Right cardiac atrium (tissue), 5 donors: ENCODE results near the gene ANO4. TPM values are rescaled to one million over a fixed set of nuclear protein-coding genes. Genes with fewer than 3 reads are reported as not detected.

Experiments
- ATAC-seq, 2 donors: fragments of 200-7000 bp; cut with Tn5 transposase; one replicate each; pipeline versions ENCODE4 v1.8.0 to v1.9.1; 2020; ENCODE audit warnings: moderate library complexity in 2 of 2, mild to moderate bottlenecking in 1 of 2
- DNase-seq, 3 donors: peaks; one replicate each; pipeline ENCODE4 v3.0.0-alpha.2; 2020
- H3K27ac ChIP-seq: one replicate; pipeline ENCODE4 v1.5.1; 2013; ENCODE audit warnings: mild to moderate bottlenecking, low read length, control low read depth, moderate library complexity
- H3K27me3 ChIP-seq: one replicate; pipeline ENCODE4 v1.6.1; 2013; ENCODE audit not compliant: control insufficient read depth, insufficient read depth
- H3K4me1 ChIP-seq: one replicate; pipeline ENCODE4 v1.6.1; 2013; ENCODE audit warnings: low read length; ENCODE audit not compliant: control insufficient read depth, insufficient read depth
- H3K4me3 ChIP-seq: one replicate; pipeline ENCODE4 v1.5.1; 2013; ENCODE audit warnings: low read length, control low read depth
- H3K9me3 ChIP-seq: one replicate; pipeline ENCODE4 v1.6.1; 2013; ENCODE audit warnings: low read length; ENCODE audit not compliant: control insufficient read depth
- WGBS: extraction: QIAGEN DNeasy Blood & Tissue Kit; methylation state at CpG from one replicate; pipeline ENCODE4 v1.1.7; 2013; 5-methylcytosine and 5-hydroxymethylcytosine counted together
- intact Hi-C, 4 donors: fragments of 100-400 bp; cut with DNase I; formaldehyde crosslinking; loops; one replicate each; pipeline versions ENCODE4 v1.11.0 to v1.14.0; 2022 to 2023
- polyA plus RNA-seq: library from polyadenylated mRNA; stranded (reverse); fragments of 200-250 nt; gene quantifications from one replicate; pipeline ENCODE4 v1.2.3, GENCODE V29; 2013
- total RNA-seq, 4 donors: library from RNA; stranded (reverse); fragmentation: NEBNext Ultra II Directional; extraction: Animal tissue kit (Norgen Biotek cat#: 25700); gene quantifications; one replicate each; pipeline ENCODE4 v1.2.1, GENCODE V29; 2021
- donor health status: healthy with polysubstance abuse.
- donor health status: DM: no; HTN: yes; CAD: no.
- donor health status: DM: no; HTN: no; CAD: no.
- donor health status: DM: no; HTN: yes; CAD: no; lungs with severe emphysema.
- donor health status: DM: yes; HTN: yes; CAD: no.

ANO4 gene
- total and polyA plus RNA-seq, 5 donors, result 0.23 to 0.89 (median 0.29) TPM; not detected in 1

DNA sequence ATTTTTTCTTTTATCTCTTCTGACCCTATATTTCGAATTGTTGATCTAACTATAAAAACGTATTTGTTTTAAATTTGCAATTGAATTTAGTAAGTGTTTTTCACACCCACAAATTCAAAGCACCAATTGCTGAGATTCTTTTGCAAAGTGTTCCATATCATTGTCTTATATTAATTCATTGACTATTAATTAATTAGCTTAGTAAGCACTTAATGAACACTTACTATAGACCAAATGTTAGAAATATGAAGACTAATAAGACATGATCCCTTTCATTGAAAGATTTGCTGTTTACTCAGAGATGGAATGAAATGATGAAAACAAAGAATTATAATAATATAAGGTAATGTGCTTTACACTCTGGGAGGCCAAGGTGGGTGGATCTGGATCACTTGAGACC lies 14.2 kb downstream of the ANO4 start:
- whole genome bisulfite sequencing, result 83% methylated on average over 2 of the region's 2 CpGs
- Histone ChIP-seq H3K4me3 (no peak overlapping the region), H3K27me3 (no peaks in the 10 kb centered on the region), H3K27ac (no peak overlapping the region), H3K9me3 (no peaks in the 10 kb centered on the region), H3K4me1 (no peaks in the 10 kb centered on the region)
- ATAC-seq (no peak), DNase-seq (no peak)
- intact Hi-C loops, result no loop called here

DNA sequence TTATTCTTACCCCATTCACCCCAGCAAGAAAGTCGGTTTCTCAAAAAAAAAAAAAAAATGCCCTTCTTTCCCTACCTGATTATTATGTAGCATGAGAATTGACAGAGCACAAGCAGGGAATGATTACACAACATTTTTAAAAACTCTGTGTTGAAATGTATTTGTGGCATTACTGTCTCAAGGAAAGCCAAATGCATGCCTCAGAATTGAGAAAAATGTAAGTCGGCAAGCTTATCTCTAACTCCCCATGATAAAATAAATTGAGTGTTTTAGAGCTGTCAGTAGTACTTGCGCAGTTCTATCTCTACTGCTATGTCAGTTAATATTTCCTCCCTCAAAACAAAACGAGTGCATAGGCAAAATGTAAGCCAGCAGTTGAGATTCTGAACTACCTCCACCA lies 25.7 kb downstream of the ANO4 start:
- Histone ChIP-seq H3K4me1 (no peaks in the 10 kb centered on the region), H3K4me3 (no peak overlapping the region), H3K27me3 (no peaks in the 10 kb centered on the region), H3K27ac (no peak overlapping the region), H3K9me3 (no peaks in the 10 kb centered on the region)
- 36% methylated on average over 4 of the region's 4 CpGs for WGBS
- intact Hi-C loops, result no loop called here
- ATAC-seq, result no peak
- DNase-seq, result no peak

DNA sequence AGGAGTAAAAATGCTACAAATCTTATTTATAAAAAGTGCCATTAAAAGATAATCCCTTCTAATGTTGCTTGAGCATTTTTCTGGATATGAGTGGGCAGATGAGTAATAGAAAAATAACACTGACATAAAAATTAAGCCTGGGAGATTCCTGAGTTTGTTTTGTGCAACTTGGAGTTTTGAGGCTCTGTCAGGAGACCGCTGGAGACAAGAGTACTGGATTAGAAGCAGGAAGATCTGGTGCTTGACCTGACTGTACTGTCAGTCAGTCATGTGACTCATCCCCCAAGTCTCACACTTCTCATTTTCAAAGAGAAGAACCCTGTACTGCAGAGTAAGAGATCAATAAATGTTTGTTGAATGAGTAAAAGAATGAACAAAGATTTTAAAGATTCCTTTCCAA lies 29.4 kb downstream of the ANO4 start:
- H3K4me3 ChIP-seq, result no peak overlapping the region
- no peaks in the 10 kb centered on the region for H3K27me3 ChIP-seq
- 43% methylated on average over 1 of the region's 1 CpG for WGBS
- intact Hi-C loops, result no loop called here
- no peak overlapping the region for H3K27ac ChIP-seq
- no peaks in the 10 kb centered on the region for H3K4me1 ChIP-seq
- no peaks in the 10 kb centered on the region for H3K9me3 ChIP-seq
- ATAC-seq, result no peak
- DNase-seq, result no peak

DNA sequence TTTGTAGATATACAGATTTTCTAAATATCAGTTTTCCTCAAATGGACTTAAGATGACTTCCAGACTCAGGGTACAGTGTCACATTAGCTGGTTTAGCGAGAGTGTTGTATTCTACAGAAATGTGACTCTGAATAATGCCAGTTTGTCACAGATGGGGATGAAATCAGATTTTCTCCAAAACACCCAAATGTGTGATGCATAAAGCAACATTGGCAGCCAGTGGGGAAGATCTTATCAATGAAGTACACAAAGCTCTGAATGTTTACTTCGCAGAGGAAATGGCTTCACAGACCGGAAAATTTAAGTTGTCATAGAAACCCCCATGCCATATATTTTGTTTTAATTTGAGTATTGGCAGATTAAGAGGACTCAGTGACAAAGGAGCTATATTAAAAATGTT lies 29.9 kb downstream of the ANO4 start:
- no peak overlapping the region for H3K4me3 ChIP-seq
- H3K9me3 ChIP-seq, result no peaks in the 10 kb centered on the region
- WGBS, result 65% methylated on average over 3 of the region's 3 CpGs
- H3K4me1 ChIP-seq, result no peaks in the 10 kb centered on the region
- no peak for ATAC-seq
- DNase-seq, result no peak
- no peaks in the 10 kb centered on the region for H3K27me3 ChIP-seq
- intact Hi-C loops, result no loop called here
- no peak overlapping the region for H3K27ac ChIP-seq

DNA sequence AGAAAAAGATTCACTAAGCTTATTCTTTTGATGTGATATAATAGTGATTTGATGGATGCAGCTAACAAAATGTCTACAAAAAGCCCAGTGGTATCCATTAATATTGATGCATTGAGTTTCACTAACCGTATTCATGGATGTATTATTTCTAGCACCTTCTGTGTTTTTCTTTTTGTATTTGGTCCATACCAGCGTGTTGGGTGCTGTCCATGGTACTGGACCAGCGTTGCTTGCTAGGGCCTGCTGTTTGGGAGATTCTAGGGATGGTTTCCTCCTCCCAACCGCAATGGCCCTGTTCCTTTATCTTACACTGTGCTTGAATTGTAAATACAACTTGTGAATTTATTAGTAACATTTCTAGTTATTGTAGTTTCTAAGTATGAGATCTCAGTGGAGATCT lies 31.7 kb downstream of the ANO4 start:
- Histone ChIP-seq H3K27ac (no peak overlapping the region), H3K9me3 (no peaks in the 10 kb centered on the region), H3K4me1 (no peaks in the 10 kb centered on the region), H3K4me3 (no peak overlapping the region), H3K27me3 (no peaks in the 10 kb centered on the region)
- WGBS, result 10% methylated on average over 4 of the region's 4 CpGs
- intact Hi-C loops, result no loop called here
- ATAC-seq (no peak), DNase-seq (peak in 2 of 3 donors; percentile 14 to 75)

DNA sequence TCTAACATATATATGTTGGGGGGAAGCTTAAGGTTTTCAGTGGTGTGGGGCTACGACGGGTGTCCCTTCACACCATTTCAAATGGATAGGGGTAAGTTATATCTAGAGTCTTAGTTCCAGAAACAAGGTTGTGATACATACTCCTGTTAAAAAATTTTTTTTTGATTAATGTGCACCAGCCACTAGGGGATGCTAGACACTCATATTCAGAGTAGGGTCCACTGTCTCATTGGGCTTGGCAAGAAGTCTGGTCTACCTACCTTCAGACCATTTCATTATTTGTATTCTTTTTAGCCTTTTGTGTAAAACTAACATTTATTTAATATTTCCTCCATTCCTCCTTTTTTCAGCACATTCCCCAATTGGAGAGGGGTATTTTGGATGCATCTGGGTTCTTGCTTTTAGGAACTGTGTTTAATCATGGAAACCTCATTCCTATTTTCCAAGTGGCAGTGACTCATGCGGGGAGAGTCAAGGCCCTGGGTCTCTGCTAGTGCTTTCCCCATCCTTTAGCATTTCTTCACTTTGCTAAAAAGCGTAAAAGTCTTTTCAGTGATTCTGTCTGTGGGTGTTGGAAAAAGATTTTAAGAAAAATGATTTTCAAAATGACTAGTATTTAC lies 33.4 kb downstream of the ANO4 start:
- DNase-seq (no peak), ATAC-seq (no peak)
- WGBS, result 54% methylated on average over 4 of the region's 4 CpGs
- Histone ChIP-seq H3K27ac (no peak overlapping the region), H3K4me1 (no peaks in the 10 kb centered on the region), H3K4me3 (no peak overlapping the region), H3K27me3 (no peaks in the 10 kb centered on the region), H3K9me3 (no peaks in the 10 kb centered on the region)
- intact Hi-C loops, result no loop called here

DNA sequence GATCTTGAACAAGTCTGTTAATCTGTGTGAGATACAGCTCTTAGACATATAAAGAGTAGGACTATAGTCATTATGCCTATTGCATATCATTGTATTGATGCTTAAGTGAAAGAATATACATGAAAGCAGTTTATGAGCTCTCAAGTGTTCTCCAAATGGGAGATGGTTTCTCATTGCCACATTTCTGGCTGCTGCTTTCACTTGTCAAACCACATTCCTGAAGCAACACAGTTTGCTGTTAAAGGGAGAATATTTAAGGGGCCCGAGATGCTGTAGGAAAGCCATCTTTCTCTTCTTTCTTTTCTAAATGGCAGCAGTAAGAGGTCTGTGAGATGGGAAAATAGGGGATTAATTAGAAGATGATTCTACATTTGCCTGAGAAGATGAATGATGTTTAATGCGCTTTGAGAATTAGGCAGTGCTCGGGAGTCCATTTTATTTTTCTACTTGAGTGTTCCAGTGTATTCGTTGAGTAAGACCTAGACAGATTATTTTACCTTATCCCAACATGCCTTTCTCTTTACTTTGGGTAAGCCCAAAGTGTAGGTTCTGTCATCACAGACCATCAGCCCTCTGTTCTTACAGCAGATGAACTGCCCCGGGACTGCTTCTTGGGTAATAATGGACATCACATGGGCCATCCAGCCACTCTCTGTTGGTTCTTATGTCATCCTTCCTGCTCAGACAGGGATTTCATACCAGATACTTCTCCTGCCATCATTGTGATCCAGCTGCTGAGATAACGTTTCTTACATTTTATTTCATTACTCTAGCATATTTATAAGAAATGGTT lies 35.6 kb downstream of the ANO4 start:
- 82% methylated on average over 6 of the region's 6 CpGs for WGBS
- Histone ChIP-seq H3K4me1 (no peaks in the 10 kb centered on the region), H3K9me3 (no peaks in the 10 kb centered on the region), H3K27me3 (no peaks in the 10 kb centered on the region), H3K27ac (no peak overlapping the region), H3K4me3 (no peak overlapping the region)
- intact Hi-C loops, result no loop called here
- DNase-seq (no peak), ATAC-seq (no peak)

DNA sequence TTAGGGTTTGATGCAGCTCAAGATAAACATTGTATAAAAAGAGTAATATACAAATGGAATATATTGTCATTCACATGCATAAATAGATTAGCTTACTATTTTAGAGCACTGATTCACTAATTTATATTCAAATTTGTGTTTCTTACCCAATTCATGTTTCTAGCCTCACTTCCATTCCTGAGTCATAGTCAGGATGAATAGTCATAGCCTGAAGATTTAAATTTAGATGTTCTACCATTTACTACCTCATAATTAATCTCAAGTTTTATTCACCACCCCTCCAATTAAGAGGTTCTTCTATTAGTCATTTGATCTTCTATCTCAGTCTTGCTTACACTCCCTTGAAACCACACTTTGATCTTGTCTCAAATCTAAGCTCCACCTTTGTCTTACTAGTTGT lies 38.7 kb downstream of the ANO4 start:
- H3K27ac ChIP-seq, result no peak overlapping the region
- no peak for ATAC-seq
- no peak overlapping the region for H3K4me3 ChIP-seq
- H3K4me1 ChIP-seq, result no peaks in the 10 kb centered on the region
- H3K9me3 ChIP-seq, result no peaks in the 10 kb centered on the region
- no peak for DNase-seq
- intact Hi-C loops, result no loop called here
- H3K27me3 ChIP-seq, result no peaks in the 10 kb centered on the region

DNA sequence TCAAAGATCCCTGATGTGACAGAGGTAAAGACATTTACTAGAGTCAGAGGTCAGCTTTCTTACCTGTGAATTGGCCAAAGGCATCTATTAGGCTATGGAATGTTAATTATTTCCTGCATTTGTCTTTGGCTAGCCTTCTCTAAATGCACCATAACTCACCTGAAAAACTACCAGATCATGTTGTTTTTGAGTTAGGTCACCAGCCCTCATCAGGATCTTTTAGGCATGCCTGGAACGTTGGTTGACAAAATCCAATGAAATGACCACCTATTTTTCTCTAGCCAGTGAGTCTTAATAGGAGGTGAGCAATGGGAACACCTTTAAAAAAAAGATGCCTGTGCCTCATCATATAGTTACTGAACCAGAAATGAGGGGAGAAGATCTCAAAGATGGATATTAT lies 46.2 kb downstream of the ANO4 start:
- Histone ChIP-seq H3K4me1 (no peaks in the 10 kb centered on the region), H3K9me3 (no peaks in the 10 kb centered on the region), H3K27ac (no peak overlapping the region), H3K27me3 (no peaks in the 10 kb centered on the region), H3K4me3 (no peak overlapping the region)
- DNase-seq (no peak), ATAC-seq (no peak)
- intact Hi-C loops, result no loop called here
- 78% methylated on average over 1 of the region's 1 CpG for WGBS

DNA sequence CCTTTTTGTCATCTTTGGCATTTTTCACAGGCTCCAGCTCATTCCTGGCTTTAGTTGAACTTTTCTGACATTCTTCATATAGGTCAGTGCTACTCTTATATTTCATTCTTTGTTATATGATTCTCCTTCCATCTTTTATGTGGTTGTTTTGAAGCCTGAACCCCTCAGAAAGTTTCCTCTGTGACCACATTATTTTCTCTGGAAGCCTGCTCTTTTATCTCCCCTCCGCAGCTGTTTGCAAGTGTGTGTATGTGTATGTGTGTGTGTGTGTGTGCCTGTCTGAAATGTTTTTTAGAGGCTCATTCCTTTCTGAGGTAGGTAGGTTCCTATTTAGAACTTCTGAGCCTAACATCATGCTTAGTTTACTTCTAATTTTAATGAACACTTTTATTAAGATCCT lies 47.6 kb downstream of the ANO4 start:
- intact Hi-C loops, result no loop called here

DNA sequence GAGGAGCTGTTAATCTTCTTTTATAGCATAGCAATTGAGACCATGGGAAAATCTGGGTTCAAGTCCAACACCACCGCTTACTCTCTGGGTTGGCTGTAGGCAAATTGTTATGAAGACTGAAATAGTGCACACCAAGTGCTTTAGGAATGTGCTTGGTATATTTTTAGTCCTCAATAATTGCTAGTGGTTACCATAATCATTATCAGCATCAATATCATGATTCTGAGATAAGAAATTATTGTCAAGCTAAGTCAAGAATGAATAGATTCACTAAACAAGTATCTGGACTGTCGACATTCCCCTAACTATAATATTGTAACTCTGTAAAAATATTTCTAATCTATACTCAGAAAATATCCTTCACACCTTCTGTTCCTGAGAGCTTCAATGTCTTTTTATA lies 48.5 kb downstream of the ANO4 start:
- no peaks in the 10 kb centered on the region for H3K4me1 ChIP-seq
- 67% methylated on average over 2 of the region's 2 CpGs for WGBS
- H3K27me3 ChIP-seq, result no peaks in the 10 kb centered on the region
- H3K9me3 ChIP-seq, result no peaks in the 10 kb centered on the region
- intact Hi-C loops, result no loop called here
- no peak overlapping the region for H3K27ac ChIP-seq
- no peak for ATAC-seq
- H3K4me3 ChIP-seq, result no peak overlapping the region
- no peak for DNase-seq

More for the DNA sequence above, 47.6 kb downstream of the ANO4 start:
- no peaks in the 10 kb centered on the region for H3K4me1 ChIP-seq
- no peak for DNase-seq
- no peaks in the 10 kb centered on the region for H3K27me3 ChIP-seq
- no peaks in the 10 kb centered on the region for H3K9me3 ChIP-seq
- H3K4me3 ChIP-seq, result no peak overlapping the region
- no peak for ATAC-seq
- no peak overlapping the region for H3K27ac ChIP-seq
- WGBS, result 34% methylated on average over 1 of the region's 1 CpG
